HG03066 (cell line): ENCODE data around the gene MRAS.
"Not testable (repeated sequence)": the region's sequence is repeated elsewhere in the genome, so short reads cannot be mapped to it uniquely, and the experiment has no call there.

Experiments
- ATAC-seq: cut with Tn5 transposase; IDR thresholded peaks from one replicate; pipeline ENCODE4 v1.9.1; 2021; ENCODE audit warnings: low read depth; ENCODE audit not compliant: unreplicated experiment

Gene MRAS

GRCh38 chr3:138442433-138442832 lies 94.1 kb downstream of the MRAS start:
- ATAC-seq: no peak

DNA sequence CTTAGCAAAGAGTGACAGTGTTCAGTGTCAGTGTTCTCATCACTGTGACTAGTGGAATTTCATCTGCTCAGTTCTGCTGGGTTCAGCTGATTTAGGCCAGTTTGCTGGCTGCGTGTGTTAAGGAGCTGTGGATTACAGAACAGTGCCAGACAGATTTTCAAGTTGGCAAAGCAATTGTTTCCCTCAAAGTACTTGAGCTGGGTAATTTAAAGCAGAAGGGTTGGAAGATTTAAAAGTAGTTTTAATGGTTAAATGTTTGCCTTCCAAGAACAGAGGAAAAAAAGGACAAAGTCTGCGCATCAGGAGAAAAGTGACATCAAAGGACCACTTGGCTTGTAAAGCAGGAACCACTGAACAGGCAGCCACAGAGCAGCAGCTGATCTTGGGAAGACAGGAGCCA lies 94.7 kb downstream of the MRAS start:
- no peak for ATAC-seq

- ATAC-seq: no peak
Observed at GRCh38 chr3:138443521-138444503, 95.4 kb downstream of the MRAS start.

GRCh38 chr3:138445236-138445635 lies 96.9 kb downstream of the MRAS start:
- ATAC-seq: no peak

- no peak for ATAC-seq
Observed at GRCh38 chr3:138445654-138446053, 97.3 kb downstream of the MRAS start.

DNA sequence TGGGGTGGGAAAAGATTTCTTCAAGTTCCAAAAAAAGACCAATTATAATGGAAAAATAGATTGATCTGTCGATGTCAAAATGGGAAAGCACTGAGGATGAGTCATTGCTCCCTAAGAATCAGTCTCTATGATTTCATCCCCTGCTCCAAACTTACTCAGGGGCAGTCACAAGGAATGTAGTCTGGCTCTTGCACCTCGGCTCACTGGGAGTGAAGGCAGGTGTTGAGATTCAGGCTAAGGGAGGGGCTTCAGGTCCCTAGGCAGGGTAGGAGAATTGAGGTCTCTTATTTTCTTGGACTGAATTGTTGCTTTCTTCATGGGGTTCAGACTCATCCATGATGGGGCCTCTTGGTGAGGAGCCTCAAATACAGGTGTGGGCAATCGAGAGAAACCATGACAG lies 100.3 kb downstream of the MRAS start:
- ATAC-seq: no peak

GRCh38 chr3:138449490-138449889 lies 101.1 kb downstream of the MRAS start:
- no peak for ATAC-seq

DNA sequence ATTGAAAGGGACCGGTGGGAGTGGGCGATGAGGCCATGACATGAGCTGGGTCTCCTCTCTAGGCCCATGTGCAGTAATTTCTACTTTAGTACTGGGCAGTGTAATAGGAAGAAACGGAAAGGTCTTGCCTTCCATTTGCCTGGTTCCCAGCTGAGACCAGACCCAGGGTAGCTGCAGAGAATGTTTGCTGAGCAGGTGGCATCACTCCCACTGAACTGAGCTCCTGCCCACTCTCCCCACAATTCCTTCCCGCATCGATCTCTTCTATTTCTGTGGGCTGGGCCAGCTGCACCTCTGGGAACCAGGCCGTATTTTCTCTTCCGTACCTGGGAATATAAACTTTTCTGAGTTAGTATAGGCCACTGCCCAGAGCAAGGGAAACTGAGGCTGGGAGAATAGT lies 101.8 kb downstream of the MRAS start:
- ATAC-seq: no peak

DNA sequence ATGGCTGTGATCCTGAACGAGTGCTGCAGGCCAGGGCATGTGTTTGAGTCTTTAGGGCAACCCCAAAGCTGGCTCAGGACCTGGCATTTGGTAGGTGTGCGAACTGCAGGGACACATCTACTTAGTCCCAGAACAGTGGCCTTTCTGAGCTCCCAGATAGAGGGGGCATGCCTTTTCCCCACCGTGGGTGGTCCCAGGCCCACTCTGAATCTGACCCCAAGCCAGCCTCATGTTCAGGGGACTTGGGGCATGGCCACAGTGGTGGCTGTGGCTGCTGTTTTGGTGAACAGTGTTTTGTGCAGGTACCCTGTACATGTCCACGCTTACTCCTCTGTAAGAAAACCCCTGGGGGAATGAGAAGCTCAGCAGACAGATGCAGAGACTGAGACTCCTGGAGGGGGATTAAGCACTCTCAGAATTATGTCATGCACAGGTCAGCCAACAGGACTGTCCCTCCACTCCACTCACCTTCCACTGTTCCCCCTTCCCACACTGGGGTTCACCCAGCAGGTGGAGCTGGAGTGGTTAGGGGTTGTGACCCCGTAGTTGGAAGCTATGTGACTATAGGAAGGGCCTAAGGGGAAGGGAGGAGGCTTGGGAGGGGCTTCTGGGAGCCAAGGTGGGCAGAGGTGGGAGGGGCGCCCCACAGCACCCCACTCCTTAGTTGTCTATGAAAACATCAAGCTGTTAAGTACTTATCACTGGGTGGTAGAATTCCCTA lies 102.5 kb downstream of the MRAS start:
- no peak for ATAC-seq

GRCh38 chr3:138451595-138452162 lies 103.3 kb downstream of the MRAS start:
- no peak for ATAC-seq

DNA sequence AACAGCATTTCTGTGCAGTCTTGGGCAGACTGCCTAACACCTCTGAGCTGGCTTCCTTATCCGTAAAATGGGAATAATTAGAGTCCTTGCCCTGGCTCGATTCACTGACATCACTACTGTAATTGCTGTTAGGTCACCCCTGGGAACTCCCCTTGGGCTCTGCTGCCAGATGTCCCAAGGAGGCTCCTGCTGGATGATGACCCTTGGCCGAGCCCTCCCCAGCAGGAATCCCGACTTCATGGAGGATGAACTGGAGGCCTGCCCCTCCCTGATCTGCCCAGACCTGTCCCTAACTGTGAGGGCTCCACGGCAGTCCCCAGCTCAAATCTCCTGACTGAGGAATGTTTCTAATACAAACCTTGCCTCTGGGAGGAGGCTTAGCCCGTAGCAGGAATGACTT lies 104.1 kb downstream of the MRAS start:
- no peak for ATAC-seq

- not testable (repeated sequence) for ATAC-seq
Observed at GRCh38 chr3:138453940-138454339, 105.6 kb downstream of the MRAS start.
